Measurements from ENCODE around the gene HSPB3. TPM values are rescaled to one million over a fixed set of nuclear protein-coding genes. Genes with fewer than 3 reads are reported as not detected.

Gene HSPB3
- total RNA-seq, 1 donor from 2014 or later: 0.53 TPM

GRCh38 chr5:54495027-54495426 lies 39.5 kb downstream of the HSPB3 start:
- Mint-ChIP-seq H3K4me3 (no peak overlapping the region), H3K36me3 (no peaks in the 10 kb centered on the region), H3K4me1 (ENCODE audit: unreplicated experiment) (no peaks in the 10 kb centered on the region), H3K27me3 (peaks cover 9% of the 10 kb centered on the region), H3K9me3 (peaks cover 8% of the 10 kb centered on the region), H3K27ac (no peak overlapping the region)
- TF ChIP-seq CTCF (conservative IDR thresholded peaks at IDR 0.05): no peak
- no peak for DNase-seq (ENCODE audit: extremely low spot score, unreplicated experiment)

Other genes starting within 250 kb of the HSPB3 start
- gene ARL15, start 145.1 kb upstream of the HSPB3 start, total RNA-seq (ENCODE audit: low replicate concordance): 15.8 and 16.9 TPM in 2 replicates
- gene SNX18, start 62.1 kb downstream of the HSPB3 start, total RNA-seq (ENCODE audit: low replicate concordance): 23.6 and 27.1 TPM in 2 replicates

Data from type B pancreatic cell (in vitro differentiated cells).